ENCODE data around the gene KIRREL3. TPM values are rescaled to one million over a fixed set of nuclear protein-coding genes. Genes with fewer than 3 reads are reported as not detected.

KIRREL3 gene
- total RNA-seq, 1 donor from 2014 or later = 0.38 TPM

DNA sequence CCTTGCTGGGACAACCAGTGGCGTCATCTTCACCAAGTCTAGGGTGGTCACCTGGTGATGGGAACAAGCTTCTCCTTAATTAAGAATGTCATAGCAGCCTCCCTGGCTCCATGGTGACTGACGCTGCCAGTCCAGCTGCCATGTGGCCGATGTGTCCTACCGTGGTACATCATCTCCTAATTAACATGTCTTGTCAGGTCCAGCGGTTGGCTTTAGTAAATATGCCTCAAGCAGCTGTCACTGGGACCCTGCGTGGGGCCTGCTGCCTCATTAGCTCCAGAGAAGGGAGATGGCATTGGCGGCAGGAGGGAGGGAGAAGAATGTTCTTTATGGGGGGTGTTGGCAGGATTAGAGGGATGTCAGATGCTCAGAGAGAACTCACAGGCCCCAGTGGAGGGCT lies 373.1 kb downstream of the KIRREL3 start:
- H3K36me3 Mint-ChIP-seq (ENCODE audit: low read depth, unreplicated experiment) = no peaks in the 10 kb centered on the region
- H3K4me3 Mint-ChIP-seq (ENCODE audit: unreplicated experiment) = no peak overlapping the region
- TF ChIP-seq, protein P1, sequence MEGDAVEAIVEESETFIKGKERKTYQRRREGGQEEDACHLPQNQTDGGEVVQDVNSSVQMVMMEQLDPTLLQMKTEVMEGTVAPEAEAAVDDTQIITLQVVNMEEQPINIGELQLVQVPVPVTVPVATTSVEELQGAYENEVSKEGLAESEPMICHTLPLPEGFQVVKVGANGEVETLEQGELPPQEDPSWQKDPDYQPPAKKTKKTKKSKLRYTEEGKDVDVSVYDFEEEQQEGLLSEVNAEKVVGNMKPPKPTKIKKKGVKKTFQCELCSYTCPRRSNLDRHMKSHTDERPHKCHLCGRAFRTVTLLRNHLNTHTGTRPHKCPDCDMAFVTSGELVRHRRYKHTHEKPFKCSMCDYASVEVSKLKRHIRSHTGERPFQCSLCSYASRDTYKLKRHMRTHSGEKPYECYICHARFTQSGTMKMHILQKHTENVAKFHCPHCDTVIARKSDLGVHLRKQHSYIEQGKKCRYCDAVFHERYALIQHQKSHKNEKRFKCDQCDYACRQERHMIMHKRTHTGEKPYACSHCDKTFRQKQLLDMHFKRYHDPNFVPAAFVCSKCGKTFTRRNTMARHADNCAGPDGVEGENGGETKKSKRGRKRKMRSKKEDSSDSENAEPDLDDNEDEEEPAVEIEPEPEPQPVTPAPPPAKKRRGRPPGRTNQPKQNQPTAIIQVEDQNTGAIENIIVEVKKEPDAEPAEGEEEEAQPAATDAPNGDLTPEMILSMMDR (IDR thresholded peaks at IDR 0.05; ENCODE audit: unreplicated experiment) = no peak
- H3K4me1 Mint-ChIP-seq (ENCODE audit: unreplicated experiment) = peaks cover 12% of the 10 kb centered on the region
- H3K9me3 Mint-ChIP-seq (ENCODE audit: unreplicated experiment) = no peaks in the 10 kb centered on the region
- no peak overlapping the region for H3K27ac Mint-ChIP-seq (ENCODE audit: unreplicated experiment)
- no peak for DNase-seq (ENCODE audit: low spot score)
- peaks cover 3% of the 10 kb centered on the region for H3K27me3 Mint-ChIP-seq (ENCODE audit: unreplicated experiment)

DNA sequence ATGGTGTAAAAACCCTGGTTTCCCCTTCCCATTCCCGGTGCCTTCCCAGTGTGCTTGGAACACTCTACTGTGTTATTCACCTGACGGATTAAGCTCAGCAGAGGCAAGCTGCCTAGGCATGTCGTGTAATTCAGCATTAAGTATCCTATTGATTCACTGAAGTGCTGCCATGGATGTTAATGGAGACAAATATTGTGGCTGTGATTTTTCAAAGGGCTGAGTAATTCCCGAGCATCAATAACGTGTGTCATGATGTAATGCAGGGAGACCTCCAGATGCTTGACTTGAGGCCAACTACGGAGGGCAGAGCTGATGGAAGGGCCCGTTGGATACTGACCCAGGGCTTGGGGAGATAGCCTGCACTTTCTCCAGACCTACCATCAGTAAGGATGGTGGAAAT lies 376.1 kb downstream of the KIRREL3 start:
- no peak for DNase-seq (ENCODE audit: low spot score)
- peaks cover 11% of the 10 kb centered on the region for H3K4me1 Mint-ChIP-seq (ENCODE audit: unreplicated experiment)
- H3K36me3 Mint-ChIP-seq (ENCODE audit: low read depth, unreplicated experiment) = no peaks in the 10 kb centered on the region
- H3K9me3 Mint-ChIP-seq (ENCODE audit: unreplicated experiment) = no peaks in the 10 kb centered on the region
- TF ChIP-seq, protein P1 (IDR thresholded peaks at IDR 0.05; ENCODE audit: unreplicated experiment) = no peak
- H3K27me3 Mint-ChIP-seq (ENCODE audit: unreplicated experiment) = peaks cover 2% of the 10 kb centered on the region
- no peak overlapping the region for H3K27ac Mint-ChIP-seq (ENCODE audit: unreplicated experiment)
- H3K4me3 Mint-ChIP-seq (ENCODE audit: unreplicated experiment) = no peak overlapping the region

DNA sequence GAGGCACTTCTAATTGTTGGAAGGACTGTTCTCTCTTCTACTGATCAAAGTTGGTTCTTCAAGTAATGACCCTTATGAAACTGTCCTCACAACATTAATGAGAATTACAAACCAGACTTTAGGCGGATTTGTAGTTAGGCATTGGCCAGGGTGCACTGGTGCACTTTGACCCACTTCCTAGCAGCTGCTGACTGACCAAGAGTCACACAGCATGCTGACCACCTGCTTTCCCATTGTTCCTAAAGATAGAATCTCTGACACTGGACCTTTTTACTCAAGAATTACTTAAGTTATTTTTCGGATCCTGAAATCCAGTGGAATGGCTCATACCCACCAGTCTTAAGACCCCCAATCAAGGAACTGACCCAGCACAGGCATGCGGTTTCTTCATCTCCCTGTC lies 381.1 kb downstream of the KIRREL3 start:
- no peak overlapping the region for H3K27ac Mint-ChIP-seq (ENCODE audit: unreplicated experiment)
- no peak for DNase-seq (ENCODE audit: low spot score)
- TF ChIP-seq, protein P1 (IDR thresholded peaks at IDR 0.05; ENCODE audit: unreplicated experiment) = no peak
- H3K9me3 Mint-ChIP-seq (ENCODE audit: unreplicated experiment) = no peaks in the 10 kb centered on the region
- peaks cover 4% of the 10 kb centered on the region for H3K27me3 Mint-ChIP-seq (ENCODE audit: unreplicated experiment)
- H3K4me3 Mint-ChIP-seq (ENCODE audit: unreplicated experiment) = no peak overlapping the region
- no peaks in the 10 kb centered on the region for H3K36me3 Mint-ChIP-seq (ENCODE audit: low read depth, unreplicated experiment)
- peaks cover 3% of the 10 kb centered on the region for H3K4me1 Mint-ChIP-seq (ENCODE audit: unreplicated experiment)

DNA sequence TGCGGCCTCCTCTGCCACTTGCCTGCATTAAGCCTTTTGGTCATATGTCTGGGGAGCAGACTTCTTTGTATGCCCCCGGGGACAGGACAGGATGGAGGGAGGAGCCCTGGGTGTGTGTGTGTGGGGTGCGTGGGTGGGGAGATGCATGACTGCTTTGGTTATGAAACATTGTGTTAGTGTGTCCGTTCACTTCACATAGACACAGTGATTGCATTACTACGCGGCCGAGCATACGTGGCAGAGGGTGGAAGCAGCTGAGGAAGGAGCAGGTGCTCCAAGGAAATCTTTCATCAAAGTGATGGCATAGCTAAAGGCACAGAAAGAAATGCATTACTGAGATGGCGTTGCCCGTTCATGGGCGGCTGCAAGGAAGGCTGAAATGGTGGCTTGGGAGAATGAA lies 384.7 kb downstream of the KIRREL3 start:
- TF ChIP-seq, protein P1 (IDR thresholded peaks at IDR 0.05; ENCODE audit: unreplicated experiment) = no peak
- no peak overlapping the region for H3K27ac Mint-ChIP-seq (ENCODE audit: unreplicated experiment)
- H3K27me3 Mint-ChIP-seq (ENCODE audit: unreplicated experiment) = peaks cover 2% of the 10 kb centered on the region
- H3K4me1 Mint-ChIP-seq (ENCODE audit: unreplicated experiment) = peaks cover 3% of the 10 kb centered on the region
- no peak overlapping the region for H3K4me3 Mint-ChIP-seq (ENCODE audit: unreplicated experiment)
- no peaks in the 10 kb centered on the region for H3K9me3 Mint-ChIP-seq (ENCODE audit: unreplicated experiment)
- DNase-seq (ENCODE audit: low spot score) = no peak
- no peaks in the 10 kb centered on the region for H3K36me3 Mint-ChIP-seq (ENCODE audit: low read depth, unreplicated experiment)

DNA sequence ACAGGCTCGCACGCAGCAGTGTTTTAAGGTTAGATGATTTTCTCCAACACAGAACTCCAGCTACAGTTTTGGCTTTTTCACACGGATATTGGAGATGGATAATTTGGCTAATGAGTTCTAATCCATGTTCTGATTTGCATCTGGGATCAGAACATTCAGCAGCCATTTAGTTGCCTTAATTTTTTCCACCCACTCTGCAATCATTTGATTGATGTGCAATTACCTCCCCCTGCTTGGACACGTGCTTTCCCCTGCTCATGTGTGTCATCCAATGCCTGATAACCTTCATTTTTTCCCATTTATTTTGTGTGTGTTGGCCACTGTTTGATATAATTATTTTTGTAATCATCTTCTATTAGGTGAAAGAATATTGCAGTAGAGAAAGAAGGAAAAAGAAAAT lies 387.3 kb downstream of the KIRREL3 start:
- Mint-ChIP-seq H3K4me3 (ENCODE audit: unreplicated experiment) (no peak overlapping the region), H3K36me3 (ENCODE audit: low read depth, unreplicated experiment) (no peaks in the 10 kb centered on the region), H3K27ac (ENCODE audit: unreplicated experiment) (no peak overlapping the region), H3K4me1 (ENCODE audit: unreplicated experiment) (no peaks in the 10 kb centered on the region), H3K9me3 (ENCODE audit: unreplicated experiment) (no peaks in the 10 kb centered on the region), H3K27me3 (ENCODE audit: unreplicated experiment) (no peaks in the 10 kb centered on the region)
- no peak for DNase-seq (ENCODE audit: low spot score)
- TF ChIP-seq, protein P1 (IDR thresholded peaks at IDR 0.05; ENCODE audit: unreplicated experiment) = no peak
